H1 (cell line): ENCODE data around the gene HEXIM1.

ENCODE experiments used
- CBX5 ChIP-seq: fragments of 300-800, 300-1000 bp; sonication (generic); IDR thresholded peaks from 2 replicates; pipeline ENCODE4 v1.7.1; 2016; ENCODE audit warnings: antibody characterized with exemption, low read length, low read depth
- CTCF ChIP-seq, 3 experiments: IDR thresholded peaks; 1 replicate in 2 of 3; 2 replicates in 1 of 3; pipeline versions ENCODE4 v1.5.1 to v1.6.1; 2011; ENCODE audit warnings: low read length in 3 of 3, mild to moderate bottlenecking in 3 of 3, inconsistent platforms in 2 of 3, low read depth in 1 of 3, moderate library complexity in 1 of 3; ENCODE audit not compliant: insufficient read depth in 1 of 3; ENCODE audit errors: control extremely low read depth in 1 of 3
- KDM1A ChIP-seq: fragments of 200-600, 300-600 bp; sonication (generic); IDR thresholded peaks from 2 replicates; pipeline ENCODE4 v1.7.1; 2016; ENCODE audit warnings: mild to moderate bottlenecking, low read length, borderline replicate concordance
- POLR2A ChIP-seq, 2 experiments: IDR thresholded peaks; 1 replicate in 1 of 2; 2 replicates in 1 of 2; pipeline ENCODE4 v1.6.1; 2011; ENCODE audit warnings: low read depth in 2 of 2, low read length in 2 of 2, mild to moderate bottlenecking in 2 of 2; ENCODE audit errors: control extremely low read depth in 1 of 2
- POLR2AphosphoS5 ChIP-seq: IDR thresholded peaks from 2 replicates; pipeline ENCODE4 v1.6.1; 2011; ENCODE audit warnings: low read depth, low read length
- TAF1 ChIP-seq: IDR thresholded peaks from 2 replicates; pipeline ENCODE4 v1.6.1; 2011; ENCODE audit warnings: mild to moderate bottlenecking, low read depth, low read length

- TF ChIP-seq CTCF (IDR thresholded peaks at IDR 0.05; ENCODE audit: control extremely low read depth in 1 of 3, insufficient read depth in 1 of 3, low read depth in 1 of 3, low read length in 3 of 3) = no peak
- TF ChIP-seq POLR2A (IDR thresholded peaks at IDR 0.05; ENCODE audit: control extremely low read depth in 1 of 2, low read depth in 2 of 2, low read length in 2 of 2) = no peak
- TF ChIP-seq CBX5 = no peak
- no peak for TF ChIP-seq POLR2AphosphoS5
- no peak for TF ChIP-seq TAF1
- TF ChIP-seq KDM1A = no peak
Measured at GRCh38 chr17:45127207-45127547, 21.1 kb upstream of the HEXIM1 start.
